Astrocyte of the cerebellum (primary cell): ENCODE data around the gene PIGW.

Experiments
- DNase-seq: peaks from one replicate; pipeline ENCODE4 v3.0.0-alpha.2; 2011; ENCODE audit warnings: low read depth
- H3K4me3 ChIP-seq: 2 replicates; pipeline ENCODE4 v1.5.1; 2011; ENCODE audit warnings: mild to moderate bottlenecking, low read depth, low read length, moderate library complexity
- CTCF ChIP-seq: IDR thresholded peaks from 2 replicates; pipeline ENCODE4 v1.5.1; 2012; ENCODE audit warnings: low read length, low read depth, moderate library complexity, mild to moderate bottlenecking; ENCODE audit errors: missing control alignments
- in situ Hi-C: cut with HindIII; loops from 2 replicates; pipeline ENCODE4 v1.10.0; 2017; ENCODE audit warnings: low sequenced_read_pairs

Gene PIGW

GRCh38 chr17:36515837-36516236 lies 18.9 kb upstream of the PIGW start:
- no peak for TF ChIP-seq CTCF
- DNase-seq, result no peak
- H3K4me3 ChIP-seq, result no peak overlapping the region
- in situ Hi-C loops, result no loop called here

DNA sequence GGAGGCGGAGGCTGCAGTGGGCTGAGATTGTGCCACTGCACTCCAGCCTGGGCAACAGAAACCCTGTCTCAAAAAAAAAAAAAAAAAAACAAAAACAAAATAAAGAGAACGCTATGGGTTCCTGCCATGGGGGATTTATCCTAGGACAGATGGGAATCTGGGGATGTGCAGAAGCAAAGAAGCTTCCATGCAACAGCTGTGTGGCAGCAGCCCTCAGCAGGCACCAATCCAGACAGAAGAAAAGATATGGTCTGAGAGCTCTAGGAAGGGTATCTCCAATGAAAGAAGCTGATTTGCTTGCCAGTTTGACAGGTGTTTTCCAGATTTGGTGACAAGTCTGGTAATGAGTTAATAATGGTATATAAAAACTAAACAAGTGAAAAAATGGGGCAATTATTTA lies 11.7 kb upstream of the PIGW start:
- no peak for TF ChIP-seq CTCF
- in situ Hi-C loops, result no loop called here
- no peak for DNase-seq
- no peak overlapping the region for H3K4me3 ChIP-seq

GRCh38 chr17:36524428-36524876 lies 10.3 kb upstream of the PIGW start:
- no peak for DNase-seq
- in situ Hi-C loops, result no loop called here
- no peak overlapping the region for H3K4me3 ChIP-seq
- TF ChIP-seq CTCF, result no peak

GRCh38 chr17:36525113-36525512 lies 9.7 kb upstream of the PIGW start:
- in situ Hi-C loops, result no loop called here

DNA sequence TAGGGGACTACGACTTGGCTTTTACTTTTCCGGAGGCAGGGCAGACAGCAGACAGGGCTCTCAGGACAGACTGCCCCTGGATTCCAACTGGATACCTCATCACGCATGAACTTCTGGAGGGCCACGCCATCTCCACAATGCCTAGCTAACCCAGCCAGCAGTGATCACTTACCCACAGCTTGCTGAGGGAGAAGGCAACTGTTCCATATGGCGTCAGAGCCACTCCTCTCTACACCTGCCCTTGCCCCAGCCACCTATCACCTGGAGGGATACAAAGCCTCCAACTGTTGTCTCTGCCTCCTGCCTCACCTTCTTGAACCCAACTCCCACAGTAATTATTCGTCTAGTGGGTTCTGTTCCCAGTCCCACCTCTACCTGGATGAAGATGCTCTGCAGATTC lies 8.9 kb upstream of the PIGW start:
- in situ Hi-C loops, result no loop called here
- TF ChIP-seq CTCF, result no peak
- no peak for DNase-seq
- no peak overlapping the region for H3K4me3 ChIP-seq

More at GRCh38 chr17:36525113-36525512, 9.7 kb upstream of the PIGW start:
- TF ChIP-seq CTCF, result no peak
- no peak for DNase-seq
- H3K4me3 ChIP-seq, result no peak overlapping the region

- no peak overlapping the region for H3K4me3 ChIP-seq
- no peak for TF ChIP-seq CTCF
- in situ Hi-C loops, result no loop called here
- DNase-seq, result no peak
Observed at GRCh38 chr17:36527621-36528250, 7.1 kb upstream of the PIGW start.
